GM19035 (cell line): ENCODE results near the gene POM121.
"Not testable (repeated sequence)": the region's sequence is repeated elsewhere in the genome, so short reads cannot be mapped to it uniquely, and the experiment has no call there.

Experiments
- ATAC-seq: cut with Tn5 transposase; IDR thresholded peaks from one replicate; pipeline ENCODE4 v1.9.1; 2021; ENCODE audit not compliant: unreplicated experiment

The POM121 gene

DNA sequence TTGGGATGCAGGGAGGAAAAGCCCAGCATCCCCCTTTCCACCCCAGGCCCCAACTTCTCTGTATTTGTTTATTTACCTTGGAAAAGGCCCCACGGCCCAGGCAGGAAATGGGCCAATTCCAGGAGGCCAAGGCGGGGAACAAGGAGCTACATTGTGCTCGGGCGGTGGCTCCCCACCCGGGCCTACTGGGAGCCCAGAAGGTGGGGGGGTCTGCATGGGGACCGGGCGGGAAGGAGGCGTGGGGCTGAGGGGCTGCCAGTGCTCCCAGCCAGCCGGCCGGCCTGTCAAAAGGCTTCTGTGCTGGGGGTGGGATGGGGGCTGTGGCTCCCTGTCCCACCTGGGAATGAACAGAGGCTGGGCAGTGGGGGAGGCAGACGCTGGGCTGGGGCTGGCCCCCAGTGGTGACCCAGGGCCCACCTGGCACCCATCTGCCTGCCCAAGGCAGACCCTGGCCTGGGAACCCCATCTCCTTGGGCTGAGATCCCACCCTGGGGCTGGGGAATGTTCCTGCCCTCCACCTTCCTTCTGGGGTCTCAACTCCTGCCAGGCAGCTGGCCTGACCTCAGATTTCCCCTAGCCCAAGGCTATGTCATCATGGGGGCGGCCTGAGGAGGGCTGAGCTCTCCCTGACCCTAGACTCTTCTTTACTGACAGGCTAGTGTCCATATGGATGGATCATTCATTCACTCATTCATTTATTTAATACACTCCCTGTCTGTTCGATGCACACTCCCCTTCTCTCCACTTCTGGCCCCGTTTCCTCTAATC, 65.4 kb downstream of the POM121 start:
- not testable (repeated sequence) for ATAC-seq

GRCh38 chr7:72995484-72995883, 70.6 kb downstream of the POM121 start:
- not testable (repeated sequence) for ATAC-seq

DNA sequence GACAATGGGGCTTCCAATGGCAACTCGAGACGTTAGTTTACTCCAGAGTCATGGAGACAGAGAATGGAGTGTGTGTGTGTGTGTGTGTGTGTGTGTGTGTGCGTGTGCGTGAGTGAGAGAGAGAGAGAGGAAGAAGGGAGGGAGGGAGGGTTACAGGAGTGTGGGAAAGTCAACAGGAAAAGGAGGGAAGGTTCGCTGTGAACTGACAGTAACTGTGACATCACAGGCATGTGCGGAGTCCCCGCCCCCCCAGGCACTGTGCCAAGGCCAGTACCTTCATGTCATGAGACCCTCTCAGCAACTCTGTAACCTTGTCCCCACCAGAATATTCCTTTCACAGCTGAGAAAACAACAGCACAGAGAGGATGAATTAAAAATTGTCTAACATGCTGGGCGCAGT, 72.6 kb downstream of the POM121 start:
- not testable (repeated sequence) for ATAC-seq

- ATAC-seq: not testable (repeated sequence)
Observed at GRCh38 chr7:72997887-72998468, 73.1 kb downstream of the POM121 start.
